ENCODE results near the gene PFN4.
"Not testable (repeated sequence)": the region's sequence is repeated elsewhere in the genome, so short reads cannot be mapped to it uniquely, and the experiment has no call there.

PFN4 gene

GRCh38 chr2:24111407-24111901, 11.7 kb downstream of the PFN4 start:
- no peak for DNase-seq (ENCODE audit: low read depth)

DNA sequence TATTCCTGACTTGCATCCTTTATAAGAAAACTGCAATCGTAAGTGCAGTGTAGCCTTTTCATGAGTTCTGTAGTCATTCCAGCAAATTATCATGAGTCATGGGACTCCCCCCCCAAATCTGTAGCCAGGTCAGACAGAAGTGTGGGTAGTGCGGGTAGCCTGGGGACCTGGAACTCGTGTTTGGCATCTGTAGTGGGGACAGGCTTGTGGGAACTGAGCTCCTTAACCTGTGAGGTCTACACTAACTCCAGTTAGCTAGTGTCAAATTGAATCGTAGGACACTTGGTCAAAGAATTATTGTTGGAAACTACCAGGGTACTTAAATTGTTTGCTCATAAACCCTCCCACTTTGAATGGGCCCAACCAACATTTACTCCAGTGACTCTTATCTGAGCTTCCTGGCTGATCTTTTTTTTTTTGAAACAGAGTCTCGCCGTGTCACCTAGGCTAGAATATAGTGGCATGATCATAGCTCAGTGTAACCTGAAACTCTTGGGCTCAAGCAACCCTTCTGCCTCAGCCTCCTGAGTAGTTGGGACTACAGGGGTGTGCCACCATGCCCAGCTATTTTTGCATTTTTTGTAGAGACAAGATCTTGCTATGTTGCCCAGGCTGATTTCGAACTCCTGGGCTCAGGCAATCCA, 12.4 kb downstream of the PFN4 start:
- no peak for DNase-seq (ENCODE audit: low read depth)

DNA sequence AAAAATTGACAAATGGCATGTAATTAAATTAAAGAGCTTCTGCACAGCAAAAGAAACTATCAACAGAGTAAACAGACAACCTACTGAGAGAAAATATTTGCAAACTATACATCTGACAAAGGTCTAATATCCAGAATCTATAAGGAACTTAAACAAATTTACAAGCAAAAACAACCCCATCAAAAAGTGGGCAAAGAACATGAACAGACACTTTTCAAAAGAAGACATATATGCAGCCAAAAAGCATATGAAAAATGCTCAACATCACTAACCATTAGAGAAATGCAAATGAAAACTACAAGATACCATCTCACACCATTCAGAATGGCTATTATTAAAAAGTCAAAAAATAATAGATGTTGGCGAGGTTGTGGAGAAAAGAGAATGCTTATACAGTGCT, 13.7 kb downstream of the PFN4 start:
- DNase-seq (ENCODE audit: low read depth) = not testable (repeated sequence)

DNA sequence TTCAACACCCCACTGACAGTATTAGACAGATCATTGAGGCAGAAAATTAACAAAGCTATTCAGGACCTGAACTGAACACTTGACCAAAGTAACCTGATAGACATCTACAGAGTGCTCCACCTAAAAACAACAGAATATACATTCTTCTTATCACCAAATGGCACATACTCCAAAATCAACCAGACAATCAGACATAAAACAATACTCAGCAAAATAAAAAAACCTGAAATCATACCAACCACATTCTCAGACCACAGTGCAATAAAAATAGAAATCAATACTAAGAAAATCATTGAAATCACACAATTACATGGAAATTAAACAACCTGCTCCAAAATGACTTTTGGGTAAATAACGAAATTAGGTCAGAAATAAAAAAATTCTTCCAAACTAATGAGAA, 15.8 kb downstream of the PFN4 start:
- DNase-seq (ENCODE audit: low read depth) = no peak

- DNase-seq (ENCODE audit: low read depth) = no peak
Observed at GRCh38 chr2:24106786-24107185, 16.3 kb downstream of the PFN4 start.

DNA sequence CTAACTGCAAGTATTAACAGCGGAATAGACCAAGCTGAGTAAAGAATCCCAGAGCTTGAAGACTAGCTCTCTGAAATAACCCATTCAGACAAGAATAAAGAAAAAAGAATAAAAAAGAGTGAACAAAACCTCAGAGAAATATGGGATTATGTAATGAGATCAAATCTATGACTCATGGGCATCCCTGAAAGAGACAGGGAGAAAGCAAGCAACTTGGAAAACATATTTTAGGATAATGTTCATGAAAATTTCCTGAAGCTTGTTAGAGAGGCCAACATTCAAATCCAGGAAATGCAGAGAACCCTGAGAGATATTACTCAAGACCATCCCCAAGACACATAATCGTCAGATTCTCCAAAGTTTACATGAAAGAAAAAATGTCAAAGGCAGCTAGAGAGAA, 17.3 kb downstream of the PFN4 start:
- DNase-seq (ENCODE audit: low read depth) = peak; percentile 30

DNA sequence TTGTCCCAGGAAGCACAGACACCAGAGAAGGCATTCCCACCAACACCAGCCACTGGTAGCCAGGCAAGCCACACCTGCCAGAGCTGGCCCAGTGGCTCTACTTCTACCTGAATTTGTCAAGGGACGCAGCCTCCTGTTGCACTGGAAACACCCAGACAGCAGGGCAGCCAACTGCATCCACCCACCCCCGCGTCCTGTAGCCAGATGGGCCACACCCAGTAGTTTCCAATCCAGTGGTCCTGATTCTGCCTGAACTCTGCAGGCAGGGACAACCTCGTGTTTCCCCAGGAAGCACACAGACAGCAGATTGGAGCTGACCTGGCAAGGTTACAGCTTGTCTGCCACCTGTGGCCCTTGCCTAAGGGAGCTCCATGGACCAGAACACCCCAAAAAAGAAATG, 18.2 kb downstream of the PFN4 start:
- DNase-seq (ENCODE audit: low read depth) = no peak

DNA sequence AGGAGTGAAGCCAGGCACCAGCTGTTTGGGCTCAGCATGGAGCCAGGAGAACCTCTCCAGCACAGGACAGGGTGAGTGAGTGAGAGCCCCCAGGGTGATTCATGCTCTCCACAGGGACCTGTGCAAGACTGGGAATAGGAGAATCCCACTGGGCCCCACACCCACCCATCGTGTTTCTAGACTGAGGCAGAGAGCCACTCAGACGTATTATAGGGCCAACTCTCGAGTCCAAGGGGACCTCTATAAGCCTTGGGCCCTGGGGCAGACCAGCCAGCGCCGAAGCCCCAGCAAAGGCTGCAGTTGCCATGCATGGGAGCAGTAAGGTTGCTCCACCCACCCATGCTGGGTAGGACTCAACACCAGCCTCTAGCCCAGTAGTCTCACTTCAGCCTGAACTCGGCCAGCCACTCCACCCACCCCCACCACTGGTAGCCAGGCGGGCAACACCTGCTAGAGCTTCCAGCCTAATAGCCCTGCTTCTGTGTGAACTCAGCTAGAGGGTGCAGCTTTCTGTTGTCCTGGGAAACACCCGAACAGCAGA, 19.0 kb downstream of the PFN4 start:
- no peak for DNase-seq (ENCODE audit: low read depth)

DNA sequence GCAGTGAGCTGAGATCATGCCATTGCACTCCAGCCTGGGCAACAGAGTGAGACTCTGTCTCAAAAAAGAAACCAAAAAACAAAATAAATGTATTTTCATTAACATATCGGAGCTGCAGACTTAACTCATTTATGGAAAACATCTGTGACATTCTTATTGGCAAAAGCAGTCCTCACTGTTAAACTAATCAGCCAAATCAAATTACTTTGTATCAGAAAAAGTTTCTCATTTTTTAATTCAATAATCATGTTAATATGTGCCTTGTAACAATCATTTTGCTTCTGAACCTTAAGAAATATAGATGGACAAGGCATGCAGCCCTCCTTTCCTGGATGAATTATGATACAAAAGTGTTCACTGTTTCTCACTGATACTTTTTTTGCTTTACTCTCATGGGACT, 20.5 kb downstream of the PFN4 start:
- DNase-seq (ENCODE audit: low read depth) = no peak

- no peak for DNase-seq (ENCODE audit: low read depth)
Observed at GRCh38 chr2:24101992-24102391, 21.1 kb downstream of the PFN4 start.

DNA sequence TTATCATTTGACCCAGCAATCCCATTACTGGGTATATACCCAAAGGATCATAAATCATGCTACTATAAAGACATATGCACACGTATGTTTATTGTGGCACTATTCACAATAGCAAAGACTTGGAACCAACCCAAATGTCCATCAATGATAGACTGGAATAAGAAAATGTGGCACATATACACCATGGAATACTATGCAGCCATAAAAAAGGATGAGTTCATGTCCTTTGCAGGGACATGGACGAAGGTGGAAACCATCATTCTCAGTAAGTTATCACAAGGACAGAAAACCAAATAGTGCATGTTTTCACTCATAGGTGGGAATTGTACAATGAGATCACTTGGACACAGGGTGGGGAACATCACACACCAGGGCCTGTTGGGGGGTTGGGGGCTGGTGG, 22.4 kb downstream of the PFN4 start:
- not testable (repeated sequence) for DNase-seq (ENCODE audit: low read depth)

DNA sequence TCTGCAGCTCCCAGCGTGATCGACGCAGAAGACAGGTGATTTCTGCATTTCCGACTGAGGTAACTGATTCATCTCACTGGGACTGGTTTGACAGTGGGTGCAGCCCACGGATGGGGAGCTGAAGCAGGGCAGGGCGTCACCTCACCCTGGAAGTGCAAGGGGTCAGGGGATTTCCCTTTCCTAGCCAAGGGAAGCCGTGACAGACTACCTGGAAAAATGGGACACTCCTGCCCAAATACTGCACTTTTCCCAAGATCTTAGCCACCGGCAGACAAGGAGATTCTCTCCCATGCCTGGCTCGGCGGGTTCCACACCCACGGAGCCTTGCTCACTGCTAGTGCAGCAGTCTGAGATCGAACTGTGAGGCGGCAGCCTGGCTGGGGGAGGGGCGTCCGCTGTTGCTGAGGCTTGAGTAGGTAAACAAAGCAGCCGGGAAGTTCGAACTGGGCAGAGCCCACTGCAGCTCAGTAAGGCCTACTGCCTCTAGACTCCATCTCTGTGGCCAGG, 27.9 kb downstream of the PFN4 start:
- DNase-seq (ENCODE audit: low read depth) = not testable (repeated sequence)

DNA sequence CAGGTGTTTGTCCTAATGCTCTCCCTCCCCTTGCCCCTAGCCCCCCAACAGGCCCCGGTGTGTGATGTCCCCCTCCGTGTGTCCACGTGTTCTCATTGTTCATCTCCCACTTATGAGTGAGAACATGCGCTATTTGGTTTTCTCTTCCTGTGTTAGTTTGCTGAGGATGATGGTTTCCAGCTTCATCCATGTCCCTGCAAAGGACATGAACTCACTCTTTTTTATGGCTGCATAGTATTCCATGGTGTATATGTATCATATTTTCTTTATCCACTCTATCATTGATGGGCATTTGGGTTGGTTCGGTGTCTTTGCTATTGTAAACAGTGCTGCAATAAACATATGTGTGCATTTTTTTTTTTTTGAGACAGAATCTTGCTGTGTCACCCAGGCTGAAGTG, 29.9 kb downstream of the PFN4 start:
- not testable (repeated sequence) for DNase-seq (ENCODE audit: low read depth)

DNA sequence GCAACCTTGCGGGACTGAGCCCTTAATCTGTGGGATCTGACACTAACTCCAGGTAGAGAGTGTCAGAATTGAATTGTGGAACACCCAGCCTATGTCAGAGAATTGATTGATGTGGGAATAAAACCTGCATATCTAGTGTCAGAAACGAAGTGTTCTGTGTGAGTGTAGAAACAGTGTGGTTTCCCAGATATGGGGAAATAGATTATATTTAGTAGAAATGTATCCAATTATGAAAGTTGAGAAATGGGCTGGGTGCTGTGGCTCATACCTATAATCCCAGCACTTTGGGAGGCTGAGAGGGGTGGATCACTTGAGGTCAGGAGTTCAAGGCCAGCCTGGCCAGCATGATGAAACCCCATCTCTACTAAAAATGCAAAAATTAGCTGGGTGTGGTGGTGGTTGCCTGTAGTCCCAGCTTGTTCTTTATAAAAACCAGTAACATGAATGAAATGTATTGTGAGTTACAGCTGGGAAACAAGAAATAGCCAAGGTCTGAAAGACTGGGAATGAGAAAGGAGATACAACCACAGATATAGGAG, 34.2 kb downstream of the PFN4 start:
- DNase-seq (ENCODE audit: low read depth) = no peak

GRCh38 chr2:24087032-24087431, 36.1 kb downstream of the PFN4 start:
- DNase-seq (ENCODE audit: low read depth) = no peak

DNA sequence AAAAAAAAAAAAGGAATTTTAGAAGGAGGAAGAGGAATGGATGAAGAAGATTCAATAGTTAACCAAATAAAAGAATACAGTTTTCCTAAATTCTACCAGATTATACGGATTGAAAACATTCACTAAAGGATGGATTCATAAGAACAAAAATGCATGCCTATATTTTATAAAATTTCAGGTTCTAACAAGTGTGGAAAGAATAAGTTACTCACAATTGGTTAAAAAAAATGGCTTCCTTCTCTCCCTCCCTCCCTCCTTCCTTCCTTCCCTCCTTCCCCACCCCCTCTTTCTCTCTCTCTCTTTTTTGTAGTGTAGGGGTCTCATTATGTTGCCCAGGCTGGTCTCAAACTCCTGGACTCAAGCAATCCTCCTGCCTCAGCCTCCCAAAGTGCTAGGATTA, 36.9 kb downstream of the PFN4 start:
- no peak for DNase-seq (ENCODE audit: low read depth)

DNA sequence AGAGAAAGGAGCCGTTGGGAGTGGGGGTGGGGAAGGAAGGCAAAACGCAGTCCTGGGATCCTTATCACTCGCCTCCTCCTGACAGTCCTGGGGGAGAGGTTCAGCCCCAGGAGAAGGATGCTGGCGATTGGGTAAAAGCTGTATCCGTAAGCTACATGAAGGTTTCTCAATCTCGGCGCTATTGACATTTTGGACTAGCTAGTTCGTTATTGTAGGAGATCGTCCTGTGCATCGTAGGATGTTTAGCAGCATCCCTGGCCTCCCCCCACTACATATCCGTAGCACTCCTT, 38.0 kb downstream of the PFN4 start:
- no peak for DNase-seq (ENCODE audit: low read depth)

GRCh38 chr2:24084386-24085199, 38.5 kb downstream of the PFN4 start, which contains the start of gene TP53I3:
TP53I3 (minus strand) TSS chr2:24084834; CDS start chr2:24084326, 508 bp downstream.
- DNase-seq (ENCODE audit: low read depth) = peak; percentile 77

GRCh38 chr2:24083567-24084385, 39.4 kb downstream of the PFN4 start:
- DNase-seq (ENCODE audit: low read depth) = peak; percentile 66

DNA sequence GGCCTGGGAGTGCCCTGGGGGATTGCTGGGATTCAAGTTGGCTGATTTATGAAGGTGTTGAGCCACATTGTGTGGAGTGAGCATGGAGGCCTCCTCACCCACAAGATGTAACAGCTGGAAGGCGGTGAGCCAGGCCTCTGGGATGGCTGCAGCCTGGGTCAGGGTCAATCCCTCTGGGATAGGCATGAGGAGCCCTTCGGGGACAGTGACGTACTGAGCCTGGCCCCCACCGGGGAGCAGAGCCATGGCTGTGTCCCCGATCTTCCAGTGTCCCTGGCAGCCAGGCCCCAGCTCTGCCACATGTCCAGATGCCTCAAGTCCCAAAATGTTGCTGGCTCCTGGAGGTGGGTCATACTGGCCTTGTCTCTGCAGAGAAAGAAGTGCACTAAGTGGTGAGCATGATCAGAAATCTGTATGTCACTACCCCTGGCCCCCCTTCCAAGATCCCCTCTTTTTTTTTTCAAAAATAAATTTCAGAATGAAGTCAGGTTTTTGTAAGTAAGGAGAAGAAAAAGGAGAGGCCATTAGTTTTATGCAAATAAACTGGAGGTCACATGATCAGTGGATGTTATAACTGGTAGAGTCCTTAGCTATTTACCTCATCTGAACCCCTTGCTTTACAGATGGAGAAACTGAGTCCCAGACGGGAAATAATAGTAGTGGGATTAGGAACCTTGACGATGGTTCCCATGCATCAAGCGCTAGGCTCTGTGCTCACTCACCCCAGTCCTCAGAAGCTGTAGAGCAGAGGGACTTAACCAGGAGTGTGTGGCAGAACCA, 40.2 kb downstream of the PFN4 start:
- no peak for DNase-seq (ENCODE audit: low read depth)

- DNase-seq (ENCODE audit: low read depth) = no peak
Observed at GRCh38 chr2:24080701-24081100, 42.4 kb downstream of the PFN4 start.
